Upper lobe of left lung (tissue), 6 donors: ENCODE data around the gene NFKBIB. TPM values are rescaled to one million over a fixed set of nuclear protein-coding genes. Genes with fewer than 3 reads are reported as not detected.
A peak's percentile ranks its signal among the peaks of the same experiment; 100 is the strongest.
"Not testable (repeated sequence)": the region's sequence is repeated elsewhere in the genome, so short reads cannot be mapped to it uniquely, and the experiment has no call there.

Experiments used
- ATAC-seq, 2 donors: fragments of 200-7000 bp; cut with Tn5 transposase; one replicate each; pipeline ENCODE4 v1.9.1; 2022; ENCODE audit warnings: mild to moderate bottlenecking in 2 of 2, moderate library complexity in 2 of 2; ENCODE audit not compliant: low FRiP score in 2 of 2
- DNase-seq, 2 donors: peaks; one replicate each; pipeline ENCODE4 v3.0.0-alpha.2; 2019 to 2020
- H3K27ac ChIP-seq, 4 donors: fragments of 200-600 bp; sonication (generic); one replicate each; pipeline ENCODE4 v1.5.1; 2016 to 2019
- H3K27me3 ChIP-seq, 4 donors: fragments of 200-600 bp; sonication (generic); one replicate each; pipeline ENCODE4 v1.5.1; 2017 to 2019
- H3K36me3 ChIP-seq, 4 donors: fragments of 200-600 bp; sonication (generic); one replicate each; pipeline ENCODE4 v1.5.1; 2016 to 2019
- H3K4me1 ChIP-seq, 4 donors: fragments of 200-600 bp; sonication (generic); one replicate each; pipeline ENCODE4 v1.5.1; 2018 to 2019
- H3K4me3 ChIP-seq, 4 donors: fragments of 200-600 bp; sonication (generic); one replicate each; pipeline ENCODE4 v1.5.1; 2017 to 2019; ENCODE audit warnings: mild to moderate bottlenecking in 2 of 4, moderate library complexity in 1 of 4
- H3K9me3 ChIP-seq, 4 donors: fragments of 200-600 bp; sonication (generic); one replicate each; pipeline ENCODE4 v1.5.1; 2018 to 2019
- CTCF ChIP-seq, 6 experiments: fragments of 450-650 bp in 4 of 6; fragments of 200-600 bp in 2 of 6; sonication (generic) in 2 of 6; IDR thresholded peaks; one replicate each; pipeline ENCODE4 v1.5.1; 2016 to 2019; ENCODE audit warnings: antibody characterized with exemption in 6 of 6
- EP300 ChIP-seq, 4 donors: sonication (generic); formaldehyde crosslinking; IDR thresholded peaks; one replicate each; pipeline ENCODE4 v1.5.1; 2017; ENCODE audit warnings: antibody characterized with exemption in 4 of 4, control low read depth in 2 of 4
- POLR2A ChIP-seq, 4 donors: fragments of 450-650 bp; IDR thresholded peaks; one replicate each; pipeline ENCODE4 v1.5.1; 2016 to 2017; ENCODE audit warnings: antibody characterized with exemption in 4 of 4, mild to moderate bottlenecking in 2 of 4
- POLR2AphosphoS5 ChIP-seq, 2 donors: sonication (generic); formaldehyde crosslinking; IDR thresholded peaks; one replicate each; pipeline ENCODE4 v1.5.1; 2017; ENCODE audit warnings: antibody characterized with exemption in 2 of 2
- WGBS, 2 donors: methylation state at CpG; one replicate each; pipeline ENCODE4 v1.1.5; 2017 to 2018; 5-methylcytosine and 5-hydroxymethylcytosine counted together
- total RNA-seq, 6 donors: library from RNA; depleted of rRNA in 4 of 6; stranded (reverse); fragments of >200 nt in 4 of 6; gene quantifications; one replicate each; pipeline versions ENCODE4 v1.1.0 to v1.2.1, GENCODE V29; 2016 to 2021
- donor health status: DM: no; HTN: no; CAD: no; lungs with moderate emphysema.
- donor health status: DM: no; HTN: yes; CAD: no; lungs with severe emphysema.

Gene NFKBIB
- total RNA-seq, 6 donors from 2014 or later, result 22.8 to 38.4 (median 31.6) TPM

GRCh38 chr19:38869160-38869835 lies 30.5 kb upstream of the NFKBIB start:
- Histone ChIP-seq H3K27ac (peak overlapping the region in 2 of 4 donors; percentile 69 to 70), H3K4me3 (peak overlapping the region; percentile 3 to 59 (median 48)), H3K27me3 (no peaks in the 10 kb centered on the region), H3K36me3 (no peaks in the 10 kb centered on the region), H3K9me3 (no peaks in the 10 kb centered on the region), H3K4me1 (peaks cover 14 to 34% (median 21%) of the 10 kb centered on the region in 4 donors)
- ATAC-seq, result peak in 1 of 2 donors; percentile 24
- TF ChIP-seq EP300 (IDR thresholded peaks at IDR 0.05) (no peak), CTCF (IDR thresholded peaks at IDR 0.05) (no peak), POLR2AphosphoS5 (IDR thresholded peaks at IDR 0.05) (no peak), POLR2A (IDR thresholded peaks at IDR 0.05) (no peak)
- 6 to 24% methylated on average over 13 to 34 of the region's 34 CpGs for WGBS, 2 donors
- peak; percentile 58 to 79 for DNase-seq

GRCh38 chr19:38869836-38870607 lies 29.7 kb upstream of the NFKBIB start:
- H3K27ac ChIP-seq, result peak overlapping the region in 3 of 4 donors; percentile 22 to 70 (median 69)
- 30 to 36% methylated on average over 34 to 41 of the region's 62 CpGs for WGBS, 2 donors
- peaks cover 14 to 28% (median 18%) of the 10 kb centered on the region in 4 donors for H3K4me1 ChIP-seq
- peak overlapping the region; percentile 8 to 59 (median 48) for H3K4me3 ChIP-seq
- H3K27me3 ChIP-seq, result no peaks in the 10 kb centered on the region
- H3K36me3 ChIP-seq, result no peaks in the 10 kb centered on the region
- TF ChIP-seq POLR2A (IDR thresholded peaks at IDR 0.05) (peak in 1 of 4 donors; percentile 38), EP300 (IDR thresholded peaks at IDR 0.05) (no peak), POLR2AphosphoS5 (IDR thresholded peaks at IDR 0.05) (peak; percentile 38 to 51), CTCF (IDR thresholded peaks at IDR 0.05) (peak; percentile 87 to 95 (median 94))
- no peaks in the 10 kb centered on the region for H3K9me3 ChIP-seq
- peak; percentile 87 to 98 for DNase-seq
- peak; percentile 90 to 97 for ATAC-seq

GRCh38 chr19:38870612-38871011 lies 29.2 kb upstream of the NFKBIB start:
- TF ChIP-seq POLR2A (IDR thresholded peaks at IDR 0.05), result no peak
- no peak for TF ChIP-seq POLR2AphosphoS5 (IDR thresholded peaks at IDR 0.05)
- no peak for TF ChIP-seq CTCF (IDR thresholded peaks at IDR 0.05)
- ATAC-seq (no peak), DNase-seq (no peak)
- Histone ChIP-seq H3K4me3 (peak overlapping the region in 1 of 4 donors; percentile 56), H3K27me3 (no peaks in the 10 kb centered on the region), H3K27ac (peak overlapping the region in 2 of 4 donors; percentile 69 to 70), H3K4me1 (peaks cover 14 to 22% (median 16%) of the 10 kb centered on the region in 4 donors), H3K36me3 (no peaks in the 10 kb centered on the region), H3K9me3 (no peaks in the 10 kb centered on the region)
- 86 to 90% methylated on average over 15 to 19 of the region's 19 CpGs for WGBS, 2 donors

- H3K36me3 ChIP-seq, H3K27me3 ChIP-seq, H3K4me3 ChIP-seq, H3K9me3 ChIP-seq, DNase-seq, H3K27ac ChIP-seq, ATAC-seq: not testable (repeated sequence)
- WGBS, 2 donors, result 82 to 88% methylated on average over 10 of the region's 10 CpGs
- peaks cover 25 to 35% (median 28%) of the 10 kb centered on the region in 4 donors for H3K4me1 ChIP-seq
These were observed 26.4 kb upstream of the NFKBIB start for GRCh38 chr19:38873400-38873799.

- DNase-seq (no peak), ATAC-seq (no peak)
- Histone ChIP-seq H3K27me3 (no peaks in the 10 kb centered on the region), H3K4me3 (no peak overlapping the region), H3K36me3 (peaks cover 0 to 21% (median 14%) of the 10 kb centered on the region in 4 donors), H3K27ac (no peak overlapping the region), H3K9me3 (no peaks in the 10 kb centered on the region), H3K4me1 (peaks cover 16 to 19% (median 16%) of the 10 kb centered on the region in 4 donors)
- TF ChIP-seq EP300 (IDR thresholded peaks at IDR 0.05) (no peak), CTCF (IDR thresholded peaks at IDR 0.05) (no peak), POLR2A (IDR thresholded peaks at IDR 0.05) (no peak), POLR2AphosphoS5 (IDR thresholded peaks at IDR 0.05) (no peak)
- whole genome bisulfite sequencing, 2 donors, result 51 to 66% methylated on average over 5 to 6 of the region's 6 CpGs
These were observed 23.9 kb upstream of the NFKBIB start for GRCh38 chr19:38875656-38876395.
